Hair follicle dermal papilla cell (primary cell): Measurements from ENCODE around the gene PMIS2. TPM values are rescaled to one million over a fixed set of nuclear protein-coding genes. Genes with fewer than 3 reads are reported as not detected.

Experiments used
- total RNA-seq: library from RNA; depleted of rRNA; stranded (reverse); fragments of >200 nt; gene quantifications from 2 replicates; pipeline ENCODE4 v1.2.3, GENCODE V29; 2012

The PMIS2 gene
- total RNA-seq = not detected in 2 replicates

DNA sequence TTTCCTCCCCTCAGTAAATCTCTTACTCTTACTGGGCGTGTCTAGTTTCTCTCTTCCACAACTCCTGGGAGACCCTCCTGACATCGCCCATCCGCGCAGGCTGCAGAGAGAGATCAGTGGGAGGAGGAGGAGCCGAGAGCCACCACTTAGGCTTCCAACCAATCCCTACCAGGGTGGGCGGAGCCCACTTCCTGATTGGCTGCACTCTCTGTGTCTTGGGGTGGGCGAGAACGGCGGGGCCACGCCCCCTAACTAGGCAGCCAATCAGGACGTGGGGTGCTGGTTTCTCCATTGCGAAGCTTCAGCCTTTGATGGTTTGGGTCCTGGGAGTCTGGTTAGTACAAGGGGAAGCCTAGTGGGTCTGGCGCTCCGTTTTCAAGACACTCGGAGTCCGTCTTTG, at the start of gene PMIS2:
Gene PMIS2, plus strand, starts transcription at position 326 of the 400 bp plus-strand sequence. CDS start 87 bp downstream, outside the sequence.

DNA sequence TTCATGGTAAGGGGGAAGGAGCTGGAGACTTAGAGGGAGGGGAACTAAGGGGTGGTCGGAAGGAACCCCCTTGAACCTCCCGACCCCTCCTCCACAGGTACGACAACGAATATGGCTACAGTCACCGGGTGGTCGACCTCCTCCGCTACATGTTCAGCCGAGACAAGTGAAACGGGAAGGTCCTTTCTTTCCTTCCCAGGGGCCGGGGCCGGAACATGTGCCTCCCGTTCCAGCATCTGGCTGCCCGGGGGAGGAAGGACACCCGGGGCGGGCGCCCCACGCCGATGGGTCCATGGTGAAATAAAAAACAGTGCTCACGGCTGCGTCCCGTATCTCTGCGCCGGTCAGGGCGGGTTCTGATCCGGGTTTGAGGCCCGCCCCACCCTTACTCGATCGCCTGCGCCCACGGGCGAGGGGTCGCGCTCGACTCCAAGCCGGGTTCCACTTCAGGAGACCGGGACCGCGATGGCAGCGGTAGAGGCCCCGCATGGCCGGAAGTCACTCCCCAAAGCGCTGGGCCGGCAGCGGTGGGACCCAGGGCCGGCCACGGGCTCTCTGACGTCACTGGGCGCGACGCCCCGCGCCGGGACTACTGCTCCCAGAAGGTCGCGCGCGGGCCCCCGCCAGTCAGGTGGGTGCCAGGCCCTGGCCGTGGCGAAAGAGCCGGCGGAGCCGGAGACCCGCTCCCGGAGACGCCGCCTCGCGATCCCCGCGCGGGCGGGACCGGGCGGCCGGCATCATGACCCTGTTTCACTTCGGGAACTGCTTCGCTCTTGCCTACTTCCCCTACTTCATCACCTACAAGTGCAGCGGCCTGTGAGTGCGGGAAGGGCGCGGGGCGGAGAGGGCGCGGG, 40.7 kb upstream of the PMIS2 start, which contains the start of gene TMEM147:
Gene TMEM147, plus strand, starts transcription at position 626 of the 854 bp plus-strand sequence. Its CDS starts 114 bp downstream, at position 740.

DNA sequence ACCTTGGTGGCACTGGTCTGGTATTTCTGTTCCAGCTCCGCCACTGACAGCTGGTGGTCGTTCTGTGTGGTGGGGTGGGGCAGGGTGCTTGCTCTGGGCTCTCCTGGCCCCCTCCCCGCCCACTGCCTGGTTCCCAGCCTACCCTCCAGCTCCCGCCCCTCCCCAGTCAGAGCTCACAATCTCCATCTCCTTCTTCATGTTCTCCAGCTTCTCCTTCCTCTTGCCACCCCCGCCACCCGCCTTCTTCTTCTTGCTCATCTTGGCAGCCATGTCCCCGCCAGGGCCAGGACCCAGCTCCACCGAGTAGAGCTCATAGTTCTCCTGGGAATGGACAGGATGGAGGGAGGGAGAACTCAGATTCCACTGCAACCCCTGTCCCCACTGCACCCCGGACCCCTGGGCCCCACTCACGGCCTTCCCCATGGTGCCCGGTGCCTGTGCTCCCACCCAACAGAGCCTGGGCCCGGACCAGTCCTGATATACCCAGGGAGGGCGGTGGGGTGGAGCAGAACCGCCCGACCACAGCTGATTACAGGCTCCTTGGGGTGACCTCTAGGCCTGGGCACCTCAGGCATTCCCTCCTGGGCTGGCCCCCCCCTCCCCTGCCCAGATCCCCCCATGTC, 22.7 kb upstream of the PMIS2 start, which contains the start of gene ATP4A:
Gene ATP4A, minus strand, starts transcription at position 452 of the 623 bp plus-strand sequence. Its CDS starts 29 bp downstream, at position 423.

DNA sequence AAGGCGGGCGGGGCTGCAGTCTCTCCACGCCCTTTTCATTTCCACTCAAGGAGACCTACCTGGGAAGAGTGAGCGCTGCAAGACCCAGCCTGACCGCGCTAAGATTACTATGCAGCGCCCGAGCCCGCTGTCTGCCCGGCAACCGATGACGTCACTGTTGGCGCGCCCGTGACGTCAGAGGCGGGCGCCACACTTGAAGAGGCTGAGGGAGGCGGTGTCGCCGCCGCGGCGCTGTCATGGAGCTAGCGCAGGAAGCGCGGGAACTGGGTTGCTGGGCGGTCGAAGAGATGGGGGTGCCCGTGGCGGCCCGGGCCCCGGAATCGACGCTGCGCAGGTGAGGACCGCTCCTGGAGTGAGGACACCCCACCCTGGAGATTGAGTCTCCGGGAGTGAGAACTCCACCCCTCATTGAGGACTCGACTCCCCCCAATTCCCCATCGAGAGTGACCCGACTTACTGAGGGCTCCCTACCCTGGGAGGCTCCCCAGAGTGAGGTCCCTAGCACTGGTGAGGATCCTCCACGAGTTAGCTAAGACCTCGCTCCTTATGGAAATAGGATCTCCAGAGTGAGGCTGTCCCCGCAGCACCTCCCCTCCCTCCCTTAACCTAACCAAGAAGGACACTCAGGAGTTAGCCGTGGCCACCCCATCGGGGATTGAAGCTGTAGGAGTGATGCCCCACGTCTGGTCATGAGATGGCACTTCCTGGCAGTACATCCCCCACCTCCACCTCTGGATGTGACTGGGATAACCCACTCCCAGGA, 26.8 kb downstream of the PMIS2 start, which contains the start of gene HAUS5:
Gene HAUS5, plus strand, starts transcription at position 177 of the 763 bp plus-strand sequence. Its CDS starts 60 bp downstream, at position 237.

DNA sequence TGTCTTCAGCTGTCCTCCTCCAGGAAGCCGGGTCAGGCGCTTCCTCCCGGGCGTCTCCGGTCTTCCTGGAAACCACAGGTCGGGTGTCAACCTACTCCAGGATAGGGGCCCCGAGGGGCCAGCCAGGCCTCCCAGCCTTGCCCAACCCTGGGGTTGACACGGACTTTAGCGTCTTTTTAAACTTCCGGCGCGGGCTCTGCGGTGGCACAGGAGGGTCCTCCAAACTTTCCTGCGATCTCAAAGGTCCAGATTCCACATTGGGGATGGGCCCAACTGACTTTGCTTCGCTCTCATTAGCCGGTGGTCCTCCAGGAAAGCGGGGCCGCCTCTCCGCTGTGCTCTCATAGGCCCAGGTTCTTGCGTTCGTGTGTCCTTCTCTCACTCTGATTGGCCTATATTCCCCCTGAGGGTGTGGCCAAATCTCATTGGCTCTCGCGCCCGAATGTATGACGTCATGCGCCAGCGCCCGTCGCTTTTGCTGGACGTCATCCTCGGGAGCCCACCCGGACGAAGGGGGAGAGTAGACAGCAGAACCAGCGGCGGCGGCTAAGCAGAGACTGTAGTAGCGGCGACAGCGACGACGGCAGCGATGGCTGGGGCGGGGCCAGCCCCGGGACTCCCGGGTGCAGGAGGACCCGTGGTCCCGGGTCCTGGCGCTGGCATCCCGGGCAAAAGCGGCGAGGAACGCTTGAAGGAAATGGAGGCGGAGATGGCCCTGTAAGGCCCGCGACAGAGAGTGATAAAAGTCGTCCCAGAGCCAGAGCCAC, 42.8 kb downstream of the PMIS2 start, which contains the start of gene RBM42:
Gene RBM42, plus strand, starts transcription at position 472 of the 767 bp plus-strand sequence. Its CDS starts 118 bp downstream, at position 590.

Other genes starting within 250 kb of the PMIS2 start
- not detected in 2 replicates for gene FFAR1, start 238.3 kb upstream of the PMIS2 start, total RNA-seq
- gene FFAR3, start 227.7 kb upstream of the PMIS2 start, total RNA-seq = not detected in 2 replicates
- gene GPR42, start 215.1 kb upstream of the PMIS2 start, total RNA-seq = not detected in 2 replicates
- not detected in 2 replicates for gene FFAR2, start 137.9 kb upstream of the PMIS2 start, total RNA-seq
- gene KRTDAP, start 95.7 kb upstream of the PMIS2 start, total RNA-seq = not detected in 2 replicates
- gene DMKN, start 72.5 kb upstream of the PMIS2 start, total RNA-seq = 5.2 and 9.2 TPM in 2 replicates
- 0.65 and 1.6 TPM in 2 replicates for gene SBSN, start 57.9 kb upstream of the PMIS2 start, total RNA-seq
- gene GAPDHS, start 52.7 kb upstream of the PMIS2 start, total RNA-seq = not detected in 2 replicates
- gene TMEM147, start 40.5 kb upstream of the PMIS2 start, total RNA-seq = 46.4 and 51.9 TPM in 2 replicates
- gene ATP4A, start 22.5 kb upstream of the PMIS2 start, total RNA-seq = not detected in 2 replicates
- gene HAUS5, start 26.6 kb downstream of the PMIS2 start, total RNA-seq = 4.1 and 5.4 TPM in 2 replicates
- gene RBM42, start 42.9 kb downstream of the PMIS2 start, total RNA-seq = 41.4 and 46.0 TPM in 2 replicates
- 0.65 TPM in 1 of 2 replicates, not detected in the other for gene ETV2, start 55.6 kb downstream of the PMIS2 start, total RNA-seq
- gene COX6B1, start 62.1 kb downstream of the PMIS2 start, total RNA-seq = 153 and 283 TPM in 2 replicates
- gene UPK1A, start 80.3 kb downstream of the PMIS2 start, total RNA-seq = not detected in 2 replicates
- gene ZBTB32, start 118.4 kb downstream of the PMIS2 start, total RNA-seq = not detected in 2 replicates
- 6.6 and 9.1 TPM in 2 replicates for gene KMT2B, start 131.8 kb downstream of the PMIS2 start, total RNA-seq
- gene IGFLR1, start 156.3 kb downstream of the PMIS2 start, total RNA-seq = 0.73 and 0.97 TPM in 2 replicates
- gene U2AF1L4, start 159.2 kb downstream of the PMIS2 start, total RNA-seq = 6.8 and 7.2 TPM in 2 replicates
- 6.5 and 8.9 TPM in 2 replicates for gene PSENEN, start 159.5 kb downstream of the PMIS2 start, total RNA-seq
- gene LIN37, start 162.4 kb downstream of the PMIS2 start, total RNA-seq = 11.4 and 14.7 TPM in 2 replicates
- gene HSPB6, start 170.9 kb downstream of the PMIS2 start, total RNA-seq = 13.6 and 14.8 TPM in 2 replicates
- 10.2 and 10.6 TPM in 2 replicates for gene PROSER3, start 172.0 kb downstream of the PMIS2 start, total RNA-seq
- gene ARHGAP33, start 189.4 kb downstream of the PMIS2 start, total RNA-seq = 3.0 and 6.8 TPM in 2 replicates
- gene PRODH2, start 226.7 kb downstream of the PMIS2 start, total RNA-seq = not detected in 2 replicates